MM.1S (cell line): ENCODE data around the gene ABCC9.

Experiments
- DNase-seq: peaks from one replicate; pipeline ENCODE4 v3.0.0-alpha.2; 2015
- H2AFZ ChIP-seq: fragments of 300-600 bp; sonication (generic); 2 replicates; pipeline ENCODE4 v1.6.0; 2016; ENCODE audit warnings: antibody characterized with exemption, low read length
- H3F3A ChIP-seq: fragments of 300-600 bp; sonication (generic); 2 replicates; pipeline ENCODE4 v1.6.1; 2016; ENCODE audit warnings: mild to moderate bottlenecking, antibody characterized with exemption, low read length, moderate library complexity, mixed read lengths; ENCODE audit not compliant: insufficient read depth
- H3K27ac ChIP-seq: fragments of 300-600 bp; sonication (generic); 2 replicates; pipeline ENCODE4 v1.5.1; 2016; ENCODE audit warnings: mild to moderate bottlenecking, low read length
- H3K27me3 ChIP-seq: fragments of 300-600 bp; sonication (generic); replicated peaks from 2 replicates; pipeline ENCODE4 v1.6.0; 2016; ENCODE audit warnings: low read length; ENCODE audit not compliant: insufficient read depth
- H3K36me3 ChIP-seq: fragments of 300-600 bp; sonication (generic); replicated peaks from 2 replicates; pipeline ENCODE4 v1.6.1; 2016; ENCODE audit warnings: mild to moderate bottlenecking, low read length, mixed read lengths; ENCODE audit not compliant: insufficient read depth
- H3K4me1 ChIP-seq: fragments of 300-600 bp; sonication (generic); 2 replicates; pipeline ENCODE4 v1.6.1; 2016; ENCODE audit warnings: low read length, mixed read lengths
- H3K4me2 ChIP-seq: fragments of 300-600 bp; sonication (generic); 2 replicates; pipeline ENCODE4 v1.6.0; 2016; ENCODE audit warnings: low read depth, low read length
- H3K4me3 ChIP-seq: fragments of 300-600 bp; sonication (generic); 2 replicates; pipeline ENCODE4 v1.5.1; 2016; ENCODE audit warnings: low read length, mixed read lengths
- H3K79me2 ChIP-seq: fragments of 300-600 bp; sonication (generic); 2 replicates; pipeline ENCODE4 v1.6.1; 2016; ENCODE audit warnings: mixed run types, low read length, mixed read lengths
- H3K9ac ChIP-seq: fragments of 300-600 bp; sonication (generic); 2 replicates; pipeline ENCODE4 v1.6.1; 2016; ENCODE audit warnings: low read length, mixed read lengths
- H3K9me2 ChIP-seq: fragments of 300-600 bp; sonication (generic); replicated peaks from 2 replicates; pipeline ENCODE4 v1.6.1; 2016; ENCODE audit warnings: mild to moderate bottlenecking, low read length, mixed read lengths; ENCODE audit not compliant: insufficient read depth
- H3K9me3 ChIP-seq: fragments of 300-600 bp; sonication (generic); replicated peaks from 2 replicates; pipeline ENCODE4 v1.6.1; 2016; ENCODE audit warnings: mild to moderate bottlenecking, low read length, mixed read lengths; ENCODE audit not compliant: insufficient read depth
- H4K20me1 ChIP-seq: fragments of 300-600 bp; sonication (generic); 2 replicates; pipeline ENCODE4 v1.6.1; 2016; ENCODE audit warnings: mild to moderate bottlenecking, low read length, moderate library complexity, mixed read lengths; ENCODE audit not compliant: insufficient read depth
- CTCF ChIP-seq: fragments of 300-600 bp; sonication (generic); IDR thresholded peaks from 2 replicates; pipeline ENCODE4 v1.5.1; 2016; ENCODE audit warnings: antibody characterized with exemption, low read length, mixed read lengths
- EZH2 ChIP-seq: fragments of 300-600 bp; sonication (generic); optimal IDR thresholded peaks from 2 replicates; pipeline ENCODE3; 2017; ENCODE audit warnings: low read depth, mild to moderate bottlenecking, antibody characterized with exemption, low read length, mixed read lengths
- EZH2phosphoT487 ChIP-seq: fragments of 300-600 bp; sonication (generic); IDR thresholded peaks from 2 replicates; pipeline ENCODE4 v1.6.1; 2018; ENCODE audit warnings: antibody characterized with exemption, low read length

Gene ABCC9

GRCh38 chr12:21950649-21951048 lies 9.4 kb upstream of the ABCC9 start:
- H2AFZ ChIP-seq = no peak overlapping the region
- no peaks in the 10 kb centered on the region for H3K4me1 ChIP-seq
- H3K9me3 ChIP-seq = no peaks in the 10 kb centered on the region
- H3K36me3 ChIP-seq = no peaks in the 10 kb centered on the region
- no peak overlapping the region for H3K9ac ChIP-seq
- H3K27ac ChIP-seq = no peak overlapping the region
- H3K79me2 ChIP-seq = no peaks in the 10 kb centered on the region
- no peak for DNase-seq
- H3K9me2 ChIP-seq = no peaks in the 10 kb centered on the region
- H3F3A ChIP-seq = no peaks in the 10 kb centered on the region
- no peak overlapping the region for H3K4me2 ChIP-seq
- no peaks in the 10 kb centered on the region for H4K20me1 ChIP-seq
- TF ChIP-seq CTCF (no peak), EZH2phosphoT487 (no peak), EZH2 (no peak)
- no peak overlapping the region for H3K4me3 ChIP-seq
- H3K27me3 ChIP-seq = no peaks in the 10 kb centered on the region

- no peak for DNase-seq
- H3K9ac ChIP-seq = no peak overlapping the region
- no peak overlapping the region for H3K4me2 ChIP-seq
- H3K79me2 ChIP-seq = no peaks in the 10 kb centered on the region
- H3K27me3 ChIP-seq = no peaks in the 10 kb centered on the region
- no peaks in the 10 kb centered on the region for H3K9me3 ChIP-seq
- no peak overlapping the region for H2AFZ ChIP-seq
- no peak overlapping the region for H3K4me3 ChIP-seq
- no peaks in the 10 kb centered on the region for H3F3A ChIP-seq
- no peaks in the 10 kb centered on the region for H4K20me1 ChIP-seq
- no peak overlapping the region for H3K27ac ChIP-seq
- no peaks in the 10 kb centered on the region for H3K9me2 ChIP-seq
- TF ChIP-seq EZH2phosphoT487 = no peak
- TF ChIP-seq CTCF = no peak
- TF ChIP-seq EZH2 = no peak
- no peaks in the 10 kb centered on the region for H3K36me3 ChIP-seq
- no peaks in the 10 kb centered on the region for H3K4me1 ChIP-seq
Measured at GRCh38 chr12:21949036-21949435, 7.8 kb upstream of the ABCC9 start.

- H4K20me1 ChIP-seq = no peaks in the 10 kb centered on the region
- no peak for TF ChIP-seq EZH2
- no peak for TF ChIP-seq CTCF
- TF ChIP-seq EZH2phosphoT487 = no peak
- no peak overlapping the region for H3K9ac ChIP-seq
- H3F3A ChIP-seq = no peaks in the 10 kb centered on the region
- no peak overlapping the region for H3K4me2 ChIP-seq
- H3K4me3 ChIP-seq = no peak overlapping the region
- H3K4me1 ChIP-seq = no peaks in the 10 kb centered on the region
- no peaks in the 10 kb centered on the region for H3K9me3 ChIP-seq
- H3K9me2 ChIP-seq = no peaks in the 10 kb centered on the region
- DNase-seq = no peak
- H3K27ac ChIP-seq = no peak overlapping the region
- H3K27me3 ChIP-seq = no peaks in the 10 kb centered on the region
- H3K36me3 ChIP-seq = no peaks in the 10 kb centered on the region
- H2AFZ ChIP-seq = no peak overlapping the region
- no peaks in the 10 kb centered on the region for H3K79me2 ChIP-seq
Measured at GRCh38 chr12:21946983-21947382, 5.8 kb upstream of the ABCC9 start.
